Measurements from ENCODE around the gene DUT. TPM values are rescaled to one million over a fixed set of nuclear protein-coding genes. Genes with fewer than 3 reads are reported as not detected.

DUT gene
- total RNA-seq, 1 experiment from 2014 or later, result 224 TPM

GRCh38 chr15:48300038-48300437, 31.2 kb upstream of the DUT start:
- Histone ChIP-seq H3K36me3 (ENCODE audit: insufficient read depth, low read length, poor library complexity, severe bottlenecking) (no peaks in the 10 kb centered on the region), H3K4me1 (ENCODE audit: insufficient read depth, low read length, poor library complexity, severe bottlenecking) (no peaks in the 10 kb centered on the region), H3K27me3 (replicated peaks; ENCODE audit: insufficient read depth, low read depth, low read length, poor library complexity) (no peaks in the 10 kb centered on the region), H3K27ac (ENCODE audit: low read depth, low read length, poor library complexity, severe bottlenecking) (no peak overlapping the region), H3K9me3 (ENCODE audit: low read depth, low read length, poor library complexity, severe bottlenecking) (no peaks in the 10 kb centered on the region), H3K4me3 (ENCODE audit: low read depth, low read length, poor library complexity, severe bottlenecking) (no peak overlapping the region)
- ChIA-PET POLR2A (ENCODE audit: low non-redundant PET) (no interaction called here), CTCF (no interaction called here)
- no peak for DNase-seq (ENCODE audit: low spot score)
- TF ChIP-seq EZH2 (IDR thresholded peaks at IDR 0.05; ENCODE audit: borderline replicate concordance, low read depth, low read length, poor library complexity, severe bottlenecking), result no peak
- no peak for TF ChIP-seq CTCF (conservative IDR thresholded peaks at IDR 0.05; ENCODE audit: low read depth, low read length)
- no TSS peak for BruUV-seq (replicated peaks)
- intact Hi-C loops (cut with micrococcal nuclease; ENCODE audit: unreplicated experiment), result no loop called here

- H3K27me3 ChIP-seq (replicated peaks; ENCODE audit: insufficient read depth, low read depth, low read length, poor library complexity), result no peaks in the 10 kb centered on the region
- no peaks in the 10 kb centered on the region for H3K4me1 ChIP-seq (ENCODE audit: insufficient read depth, low read length, poor library complexity, severe bottlenecking)
- TF ChIP-seq EZH2 (IDR thresholded peaks at IDR 0.05; ENCODE audit: borderline replicate concordance, low read depth, low read length, poor library complexity, severe bottlenecking) (no peak), CTCF (conservative IDR thresholded peaks at IDR 0.05; ENCODE audit: low read depth, low read length) (no peak)
- CTCF ChIA-PET, result no interaction called here
- H3K36me3 ChIP-seq (ENCODE audit: insufficient read depth, low read length, poor library complexity, severe bottlenecking), result no peaks in the 10 kb centered on the region
- no peaks in the 10 kb centered on the region for H3K9me3 ChIP-seq (ENCODE audit: low read depth, low read length, poor library complexity, severe bottlenecking)
- POLR2A ChIA-PET (ENCODE audit: low non-redundant PET), result no interaction called here
- BruUV-seq (replicated peaks), result no TSS peak
- H3K27ac ChIP-seq (ENCODE audit: low read depth, low read length, poor library complexity, severe bottlenecking), result no peak overlapping the region
- intact Hi-C loops (cut with micrococcal nuclease; ENCODE audit: unreplicated experiment), result no loop called here
- no peak overlapping the region for H3K4me3 ChIP-seq (ENCODE audit: low read depth, low read length, poor library complexity, severe bottlenecking)
- DNase-seq (ENCODE audit: low spot score), result no peak
These were observed 26.8 kb upstream of the DUT start for GRCh38 chr15:48304398-48304797.

GRCh38 chr15:48306639-48307038, 24.6 kb upstream of the DUT start:
- Histone ChIP-seq H3K27ac (ENCODE audit: low read depth, low read length, poor library complexity, severe bottlenecking) (no peak overlapping the region), H3K36me3 (ENCODE audit: insufficient read depth, low read length, poor library complexity, severe bottlenecking) (no peaks in the 10 kb centered on the region), H3K27me3 (replicated peaks; ENCODE audit: insufficient read depth, low read depth, low read length, poor library complexity) (no peaks in the 10 kb centered on the region), H3K4me3 (ENCODE audit: low read depth, low read length, poor library complexity, severe bottlenecking) (no peak overlapping the region), H3K9me3 (ENCODE audit: low read depth, low read length, poor library complexity, severe bottlenecking) (no peaks in the 10 kb centered on the region), H3K4me1 (ENCODE audit: insufficient read depth, low read length, poor library complexity, severe bottlenecking) (no peaks in the 10 kb centered on the region)
- CTCF ChIA-PET, result no interaction called here
- POLR2A ChIA-PET (ENCODE audit: low non-redundant PET), result interaction anchor here (0.7 kb wide), 1 partner anchor 282 kb away, joined by 15 read pairs; no protein-coding TSS in a partner anchor
- DNase-seq (ENCODE audit: low spot score), result no peak
- intact Hi-C loops (cut with micrococcal nuclease; ENCODE audit: unreplicated experiment), result no loop called here
- TF ChIP-seq EZH2 (IDR thresholded peaks at IDR 0.05; ENCODE audit: borderline replicate concordance, low read depth, low read length, poor library complexity, severe bottlenecking), result no peak
- TF ChIP-seq CTCF (conservative IDR thresholded peaks at IDR 0.05; ENCODE audit: low read depth, low read length), result no peak
- no TSS peak for BruUV-seq (replicated peaks)

Data from A673 (cell line).